HG03095 (cell line): Measurements from ENCODE around the gene TP53BP1.
"Not testable (repeated sequence)": the region's sequence is repeated elsewhere in the genome, so short reads cannot be mapped to it uniquely, and the experiment has no call there.

ENCODE experiments used
- ATAC-seq: cut with Tn5 transposase; IDR thresholded peaks from one replicate; pipeline ENCODE4 v1.9.1; 2021; ENCODE audit warnings: moderate library complexity; ENCODE audit not compliant: unreplicated experiment

Gene TP53BP1, protein sequence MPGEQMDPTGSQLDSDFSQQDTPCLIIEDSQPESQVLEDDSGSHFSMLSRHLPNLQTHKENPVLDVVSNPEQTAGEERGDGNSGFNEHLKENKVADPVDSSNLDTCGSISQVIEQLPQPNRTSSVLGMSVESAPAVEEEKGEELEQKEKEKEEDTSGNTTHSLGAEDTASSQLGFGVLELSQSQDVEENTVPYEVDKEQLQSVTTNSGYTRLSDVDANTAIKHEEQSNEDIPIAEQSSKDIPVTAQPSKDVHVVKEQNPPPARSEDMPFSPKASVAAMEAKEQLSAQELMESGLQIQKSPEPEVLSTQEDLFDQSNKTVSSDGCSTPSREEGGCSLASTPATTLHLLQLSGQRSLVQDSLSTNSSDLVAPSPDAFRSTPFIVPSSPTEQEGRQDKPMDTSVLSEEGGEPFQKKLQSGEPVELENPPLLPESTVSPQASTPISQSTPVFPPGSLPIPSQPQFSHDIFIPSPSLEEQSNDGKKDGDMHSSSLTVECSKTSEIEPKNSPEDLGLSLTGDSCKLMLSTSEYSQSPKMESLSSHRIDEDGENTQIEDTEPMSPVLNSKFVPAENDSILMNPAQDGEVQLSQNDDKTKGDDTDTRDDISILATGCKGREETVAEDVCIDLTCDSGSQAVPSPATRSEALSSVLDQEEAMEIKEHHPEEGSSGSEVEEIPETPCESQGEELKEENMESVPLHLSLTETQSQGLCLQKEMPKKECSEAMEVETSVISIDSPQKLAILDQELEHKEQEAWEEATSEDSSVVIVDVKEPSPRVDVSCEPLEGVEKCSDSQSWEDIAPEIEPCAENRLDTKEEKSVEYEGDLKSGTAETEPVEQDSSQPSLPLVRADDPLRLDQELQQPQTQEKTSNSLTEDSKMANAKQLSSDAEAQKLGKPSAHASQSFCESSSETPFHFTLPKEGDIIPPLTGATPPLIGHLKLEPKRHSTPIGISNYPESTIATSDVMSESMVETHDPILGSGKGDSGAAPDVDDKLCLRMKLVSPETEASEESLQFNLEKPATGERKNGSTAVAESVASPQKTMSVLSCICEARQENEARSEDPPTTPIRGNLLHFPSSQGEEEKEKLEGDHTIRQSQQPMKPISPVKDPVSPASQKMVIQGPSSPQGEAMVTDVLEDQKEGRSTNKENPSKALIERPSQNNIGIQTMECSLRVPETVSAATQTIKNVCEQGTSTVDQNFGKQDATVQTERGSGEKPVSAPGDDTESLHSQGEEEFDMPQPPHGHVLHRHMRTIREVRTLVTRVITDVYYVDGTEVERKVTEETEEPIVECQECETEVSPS (N-terminal part only)

DNA sequence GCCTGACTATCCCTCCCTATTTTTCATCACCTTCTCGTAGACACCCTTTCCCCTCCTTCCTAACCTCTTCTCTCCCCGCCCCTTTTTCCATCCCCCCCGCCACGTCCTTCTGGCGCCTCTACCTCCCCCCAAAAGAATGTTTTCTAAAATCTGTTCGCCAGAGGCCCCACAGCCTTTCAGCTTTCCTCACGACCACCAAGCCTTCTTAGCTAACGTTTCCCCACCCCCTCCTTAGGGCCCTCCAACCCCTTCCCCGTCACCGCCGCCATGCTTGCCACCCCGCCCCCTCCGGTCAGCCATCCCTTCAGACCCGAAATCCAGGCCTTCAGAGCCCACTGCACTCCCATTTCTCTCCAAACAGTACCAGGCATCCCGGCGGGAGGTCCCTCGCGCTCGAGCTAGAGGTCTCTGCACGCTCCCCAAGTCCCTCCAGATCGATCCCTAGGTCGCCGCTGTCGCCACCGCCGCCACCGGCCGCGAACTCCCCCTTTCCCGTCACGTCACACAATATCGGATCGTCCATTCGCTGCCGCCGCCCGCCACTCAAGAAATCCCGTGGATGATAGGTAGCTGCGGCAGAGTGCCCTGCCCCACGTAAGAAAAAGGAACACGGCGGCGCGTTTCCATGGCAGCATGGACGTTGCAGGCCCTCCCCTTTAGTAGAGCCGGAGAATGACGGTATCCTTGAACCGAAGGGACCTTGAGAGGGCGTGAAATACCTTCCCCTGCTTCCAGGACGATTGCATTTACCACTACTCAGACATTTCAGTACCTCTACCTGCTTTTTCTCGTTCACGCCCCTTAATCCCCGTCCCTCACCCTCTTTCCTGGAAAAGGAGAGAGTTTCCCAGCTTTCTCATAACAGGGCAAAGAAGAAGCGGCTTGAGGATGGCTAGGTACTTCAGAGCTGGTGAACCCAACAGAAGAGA is at the start of gene TP53BP1:
TP53BP1 (minus strand) TSS at position 484 of the 929 bp plus-strand sequence; CDS start at position 371, 113 bp downstream.
- peak; percentile 97 for ATAC-seq

DNA sequence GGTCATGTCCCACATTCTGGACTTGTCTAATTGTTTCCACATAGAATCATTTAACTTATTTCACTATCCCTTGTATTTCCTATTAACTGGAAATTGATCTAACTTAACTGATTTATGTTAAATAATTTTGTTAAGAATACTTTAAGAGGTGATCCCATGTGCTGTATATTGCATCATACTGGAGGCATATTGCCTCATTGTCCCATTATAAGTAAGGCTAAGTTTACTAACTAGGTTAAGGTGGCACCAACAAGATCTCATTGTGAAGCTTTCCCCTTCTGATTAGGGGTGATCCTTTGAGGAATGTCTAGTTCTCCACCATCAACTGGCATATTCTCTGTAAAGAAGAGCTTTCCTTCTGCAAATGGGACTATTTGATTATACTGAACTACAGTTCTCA is 48.8 kb upstream of the TP53BP1 start:
- ATAC-seq: no peak

DNA sequence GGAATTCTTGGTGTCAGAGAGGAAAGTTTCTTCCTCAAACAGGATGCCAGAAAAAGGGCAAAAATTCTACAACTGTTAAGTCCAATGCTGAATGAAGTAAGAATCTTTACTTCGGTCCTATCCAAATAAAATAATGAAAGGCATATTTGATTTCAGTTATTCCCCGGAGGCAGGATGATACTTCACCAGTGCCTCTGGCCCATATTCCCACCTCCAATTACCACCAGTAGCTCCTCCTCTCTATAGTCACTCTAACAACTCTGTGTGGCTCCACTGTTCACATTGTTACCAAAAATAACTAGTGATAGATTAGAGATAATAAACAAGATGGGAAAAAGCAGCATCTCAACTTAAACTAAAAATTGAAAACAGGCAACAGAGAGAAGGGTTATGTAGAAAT is 45.1 kb upstream of the TP53BP1 start:
- no peak for ATAC-seq

DNA sequence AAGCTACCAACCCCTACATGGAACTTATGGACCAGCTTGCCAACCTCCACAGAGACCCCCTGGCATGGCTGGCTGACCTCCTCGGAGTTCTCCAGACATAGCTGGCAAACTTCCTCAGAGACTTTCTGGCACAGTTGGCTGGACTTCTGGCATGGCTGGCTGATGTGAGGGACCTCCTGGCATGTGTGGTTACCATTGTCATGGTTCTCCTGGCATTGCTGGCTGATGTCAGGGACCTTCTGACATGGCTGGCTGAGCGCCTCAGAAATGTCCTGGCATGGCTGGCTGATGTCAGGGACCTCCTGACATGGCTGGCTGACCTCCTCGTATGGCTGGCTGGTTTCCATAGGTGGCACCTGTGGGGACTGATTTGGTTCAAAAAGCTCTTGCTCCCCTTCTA is 41.9 kb upstream of the TP53BP1 start:
- no peak for ATAC-seq

DNA sequence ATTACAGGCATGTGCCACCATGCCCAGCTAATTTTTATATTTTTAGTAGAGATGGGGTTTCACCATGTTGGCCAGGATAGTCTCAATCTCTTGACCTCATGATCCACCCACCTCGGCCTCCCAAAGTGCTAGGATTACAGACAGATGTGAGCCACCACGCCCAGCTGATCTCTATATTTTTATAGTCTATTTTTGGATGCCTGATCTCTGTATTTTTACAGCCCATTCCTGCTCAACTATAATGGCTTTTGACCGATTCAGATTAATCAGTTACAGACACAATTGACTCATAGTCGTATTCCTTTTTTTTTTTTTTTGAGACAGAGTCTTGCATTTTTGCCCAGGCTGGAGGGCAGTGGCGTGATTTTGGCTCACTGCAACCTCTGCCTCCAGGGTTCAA is 39.9 kb upstream of the TP53BP1 start:
- not testable (repeated sequence) for ATAC-seq

DNA sequence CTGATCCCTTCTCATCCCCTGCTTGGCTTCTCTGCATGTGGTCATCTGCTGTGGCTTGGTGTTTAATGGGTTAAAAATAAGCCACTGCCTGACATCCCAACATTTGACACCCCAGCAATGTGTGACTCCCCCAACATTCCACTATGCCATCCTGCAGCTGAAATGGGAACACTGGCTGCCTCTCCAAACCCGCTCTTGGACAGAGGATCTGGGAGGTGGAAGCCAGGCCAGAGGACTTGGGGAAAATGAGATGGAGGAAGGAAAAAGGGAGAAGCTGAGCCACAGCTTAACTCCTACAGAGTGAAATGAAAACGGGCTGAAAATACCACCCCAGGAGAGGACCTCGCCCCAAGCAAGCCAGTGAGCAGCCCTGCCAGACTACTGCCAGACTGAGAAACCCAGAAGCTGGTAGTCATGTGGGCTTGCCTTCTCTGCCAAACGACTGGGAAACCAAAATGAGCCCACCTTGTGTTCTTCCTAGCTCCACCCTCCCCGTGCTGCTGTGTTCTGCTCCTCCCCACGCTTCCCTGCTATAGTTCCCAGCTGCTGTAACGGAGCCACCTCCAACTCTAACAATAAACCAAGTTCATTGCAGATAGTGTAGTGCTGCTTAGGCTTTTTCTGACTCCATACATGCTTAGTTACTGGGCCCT is 38.2 kb upstream of the TP53BP1 start:
- no peak for ATAC-seq

DNA sequence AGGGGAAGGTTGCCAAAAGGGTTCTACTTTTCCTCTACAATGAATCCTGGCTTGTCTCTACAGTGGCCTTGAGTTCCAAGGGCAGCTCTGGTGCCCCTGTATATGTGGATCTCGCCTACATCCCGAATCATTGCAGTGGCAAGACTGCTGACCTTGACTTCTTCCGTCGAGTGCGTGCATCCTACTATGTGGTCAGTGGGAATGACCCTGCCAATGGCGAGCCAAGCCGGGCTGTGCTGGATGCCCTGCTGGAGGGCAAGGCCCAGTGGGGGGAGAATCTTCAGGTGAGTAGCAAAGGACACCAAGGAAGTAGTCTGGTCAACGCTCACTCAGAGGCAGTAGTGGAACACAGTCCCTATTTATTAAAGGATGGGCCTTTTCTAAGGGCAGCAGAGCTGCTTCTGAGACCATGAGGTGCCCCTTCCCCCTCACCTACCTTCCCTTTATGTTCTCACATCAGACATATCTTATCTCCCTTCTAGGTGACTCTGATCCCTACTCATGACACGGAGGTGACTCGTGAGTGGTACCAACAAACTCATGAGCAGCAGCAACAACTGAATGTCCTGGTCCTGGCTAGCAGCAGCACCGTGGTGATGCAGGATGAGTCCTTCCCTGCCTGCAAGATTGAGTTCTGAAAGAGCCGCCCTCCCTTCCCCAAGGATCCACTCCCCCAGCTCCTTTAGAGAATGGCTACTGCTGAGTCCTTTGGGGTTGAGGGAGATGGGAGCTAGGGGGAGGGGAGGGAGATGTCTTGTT is 36.8 kb upstream of the TP53BP1 start:
- ATAC-seq: no peak

DNA sequence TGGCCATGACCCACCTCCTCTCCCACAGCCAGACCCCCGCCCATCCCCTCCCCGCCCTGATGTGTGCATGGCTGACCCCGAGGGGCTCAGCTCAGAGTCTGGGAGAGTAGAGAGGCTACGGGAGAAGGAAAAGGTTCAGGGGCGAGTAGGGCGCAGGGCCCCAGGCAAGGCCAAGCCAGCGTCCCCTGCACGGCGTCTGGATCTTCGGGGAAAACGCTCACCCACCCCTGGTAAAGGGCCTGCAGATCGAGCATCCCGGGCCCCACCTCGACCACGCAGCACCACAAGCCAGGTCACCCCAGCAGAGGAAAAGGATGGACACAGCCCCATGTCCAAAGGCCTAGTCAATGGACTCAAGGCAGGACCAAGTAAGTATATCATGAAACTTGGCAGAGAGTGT is 36.2 kb upstream of the TP53BP1 start:
- no peak for ATAC-seq

DNA sequence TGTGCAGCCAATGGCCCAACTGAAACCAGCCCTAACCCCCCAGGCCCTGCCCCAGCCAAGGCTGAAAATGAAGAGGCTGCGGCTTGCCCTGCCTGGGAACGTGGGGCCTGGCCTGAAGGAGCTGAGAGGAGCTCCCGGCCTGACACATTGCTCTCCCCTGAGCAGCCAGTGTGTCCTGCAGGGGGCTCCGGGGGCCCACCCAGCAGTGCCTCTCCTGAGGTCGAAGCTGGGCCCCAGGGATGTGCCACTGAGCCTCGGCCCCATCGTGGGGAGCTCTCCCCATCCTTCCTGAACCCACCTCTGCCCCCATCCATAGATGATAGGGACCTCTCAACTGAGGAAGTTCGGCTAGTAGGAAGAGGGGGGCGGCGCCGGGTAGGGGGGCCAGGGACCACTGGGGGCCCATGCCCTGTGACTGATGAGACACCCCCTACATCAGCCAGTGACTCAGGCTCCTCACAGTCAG is 35.6 kb upstream of the TP53BP1 start:
- no peak for ATAC-seq

DNA sequence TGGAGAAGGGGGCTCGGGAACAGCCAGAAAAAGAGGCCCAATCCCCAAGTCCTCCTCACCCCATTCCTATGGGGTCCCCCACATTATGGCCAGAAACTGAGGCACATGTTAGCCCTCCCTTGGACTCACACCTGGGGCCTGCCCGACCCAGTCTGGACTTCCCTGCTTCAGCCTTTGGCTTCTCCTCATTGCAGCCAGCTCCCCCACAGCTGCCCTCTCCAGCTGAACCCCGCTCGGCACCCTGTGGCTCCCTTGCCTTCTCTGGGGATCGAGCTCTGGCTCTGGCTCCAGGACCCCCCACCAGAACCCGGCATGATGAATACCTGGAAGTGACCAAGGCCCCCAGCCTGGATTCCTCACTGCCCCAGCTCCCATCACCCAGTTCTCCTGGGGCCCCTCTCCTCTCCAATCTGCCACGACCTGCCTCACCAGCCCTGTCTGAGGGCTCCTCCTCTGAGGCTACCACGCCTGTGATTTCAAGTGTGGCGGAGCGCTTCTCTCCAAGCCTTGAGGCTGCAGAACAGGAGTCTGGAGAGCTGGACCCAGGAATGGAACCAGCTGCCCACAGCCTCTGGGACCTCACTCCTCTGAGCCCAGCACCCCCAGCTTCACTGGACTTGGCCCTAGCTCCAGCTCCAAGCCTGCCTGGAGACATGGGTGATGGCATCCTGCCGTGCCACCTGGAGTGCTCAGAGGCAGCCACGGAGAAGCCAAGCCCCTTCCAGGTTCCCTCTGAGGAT is 35.0 kb upstream of the TP53BP1 start:
- no peak for ATAC-seq

DNA sequence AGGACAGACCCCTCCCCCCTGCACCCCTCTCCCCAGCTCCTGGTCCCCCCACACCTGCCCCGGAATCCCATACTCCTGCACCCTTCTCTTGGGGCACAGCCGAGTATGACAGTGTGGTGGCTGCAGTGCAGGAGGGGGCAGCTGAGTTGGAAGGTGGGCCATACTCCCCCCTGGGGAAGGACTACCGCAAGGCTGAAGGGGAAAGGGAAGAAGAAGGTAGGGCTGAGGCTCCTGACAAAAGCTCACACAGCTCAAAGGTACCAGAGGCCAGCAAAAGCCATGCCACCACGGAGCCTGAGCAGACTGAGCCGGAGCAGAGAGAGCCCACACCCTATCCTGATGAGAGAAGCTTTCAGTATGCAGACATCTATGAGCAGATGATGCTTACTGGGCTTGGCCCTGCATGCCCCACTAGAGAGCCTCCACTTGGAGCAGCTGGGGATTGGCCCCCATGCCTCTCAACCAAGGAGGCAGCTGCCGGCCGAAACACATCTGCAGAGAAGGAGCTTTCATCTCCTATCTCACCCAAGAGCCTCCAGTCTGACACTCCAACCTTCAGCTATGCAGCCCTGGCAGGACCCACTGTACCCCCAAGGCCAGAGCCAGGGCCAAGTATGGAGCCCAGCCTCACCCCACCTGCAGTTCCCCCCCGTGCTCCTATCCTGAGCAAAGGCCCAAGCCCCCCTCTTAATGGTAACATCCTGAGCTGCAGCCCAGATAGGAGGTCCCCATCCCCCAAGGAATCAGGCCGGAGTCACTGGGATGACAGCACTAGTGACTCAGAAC is 34.3 kb upstream of the TP53BP1 start:
- no peak for ATAC-seq

DNA sequence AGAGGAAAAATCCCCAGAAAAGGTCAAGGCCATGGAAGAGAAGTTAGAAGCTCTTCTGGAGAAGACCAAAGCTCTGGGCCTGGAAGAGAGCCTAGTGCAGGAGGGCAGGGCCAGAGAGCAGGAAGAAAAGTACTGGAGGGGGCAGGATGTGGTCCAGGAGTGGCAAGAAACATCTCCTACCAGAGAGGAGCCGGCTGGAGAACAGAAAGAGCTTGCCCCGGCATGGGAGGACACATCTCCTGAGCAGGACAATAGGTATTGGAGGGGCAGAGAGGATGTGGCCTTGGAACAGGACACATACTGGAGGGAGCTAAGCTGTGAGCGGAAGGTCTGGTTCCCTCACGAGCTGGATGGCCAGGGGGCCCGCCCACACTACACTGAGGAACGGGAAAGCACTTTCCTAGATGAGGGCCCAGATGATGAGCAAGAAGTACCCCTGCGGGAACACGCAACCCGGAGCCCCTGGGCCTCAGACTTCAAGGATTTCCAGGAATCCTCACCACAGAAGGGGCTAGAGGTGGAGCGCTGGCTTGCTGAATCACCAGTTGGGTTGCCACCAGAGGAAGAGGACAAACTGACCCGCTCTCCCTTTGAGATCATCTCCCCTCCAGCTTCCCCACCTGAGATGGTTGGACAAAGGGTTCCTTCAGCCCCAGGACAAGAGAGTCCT is 33.4 kb upstream of the TP53BP1 start:
- no peak for ATAC-seq

DNA sequence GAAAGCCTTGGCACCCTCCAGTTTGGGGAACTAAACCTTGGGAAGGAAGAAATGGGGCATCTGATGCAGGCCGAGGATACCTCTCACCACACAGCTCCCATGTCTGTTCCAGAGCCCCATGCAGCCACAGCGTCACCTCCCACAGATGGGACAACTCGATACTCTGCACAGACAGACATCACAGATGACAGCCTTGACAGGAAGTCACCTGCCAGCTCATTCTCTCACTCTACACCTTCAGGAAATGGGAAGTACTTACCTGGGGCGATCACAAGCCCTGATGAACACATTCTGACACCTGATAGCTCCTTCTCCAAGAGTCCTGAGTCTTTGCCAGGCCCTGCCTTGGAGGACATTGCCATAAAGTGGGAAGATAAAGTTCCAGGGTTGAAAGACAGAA is 32.2 kb upstream of the TP53BP1 start:
- ATAC-seq: no peak

DNA sequence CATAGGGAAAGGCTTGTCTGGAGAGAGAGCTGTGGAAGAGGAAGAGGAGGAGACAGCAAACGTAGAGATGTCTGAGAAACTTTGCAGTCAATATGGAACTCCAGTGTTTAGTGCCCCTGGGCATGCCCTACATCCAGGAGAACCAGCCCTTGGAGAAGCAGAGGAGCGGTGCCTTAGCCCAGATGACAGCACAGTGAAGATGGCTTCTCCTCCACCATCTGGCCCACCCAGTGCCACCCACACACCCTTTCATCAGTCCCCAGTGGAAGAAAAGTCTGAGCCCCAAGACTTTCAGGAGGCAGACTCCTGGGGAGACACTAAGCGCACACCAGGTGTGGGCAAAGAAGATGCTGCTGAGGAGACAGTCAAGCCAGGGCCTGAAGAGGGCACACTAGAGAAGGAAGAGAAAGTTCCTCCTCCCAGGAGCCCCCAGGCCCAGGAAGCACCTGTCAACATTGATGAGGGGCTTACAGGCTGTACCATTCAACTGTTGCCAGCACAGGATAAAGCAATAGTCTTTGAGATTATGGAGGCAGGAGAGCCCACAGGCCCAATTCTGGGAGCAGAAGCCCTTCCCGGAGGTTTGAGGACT is 31.4 kb upstream of the TP53BP1 start:
- ATAC-seq: no peak

DNA sequence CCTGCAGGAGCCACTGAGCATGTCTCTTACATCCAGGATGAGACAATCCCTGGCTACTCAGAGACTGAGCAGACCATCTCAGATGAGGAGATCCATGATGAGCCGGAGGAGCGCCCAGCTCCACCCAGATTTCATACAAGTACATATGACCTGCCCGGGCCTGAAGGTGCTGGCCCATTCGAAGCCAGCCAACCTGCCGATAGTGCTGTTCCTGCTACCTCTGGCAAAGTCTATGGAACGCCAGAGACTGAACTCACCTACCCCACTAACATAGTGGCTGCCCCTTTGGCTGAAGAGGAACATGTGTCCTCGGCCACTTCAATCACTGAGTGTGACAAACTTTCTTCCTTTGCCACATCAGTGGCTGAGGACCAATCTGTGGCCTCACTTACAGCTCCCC is 30.7 kb upstream of the TP53BP1 start:
- ATAC-seq: no peak

DNA sequence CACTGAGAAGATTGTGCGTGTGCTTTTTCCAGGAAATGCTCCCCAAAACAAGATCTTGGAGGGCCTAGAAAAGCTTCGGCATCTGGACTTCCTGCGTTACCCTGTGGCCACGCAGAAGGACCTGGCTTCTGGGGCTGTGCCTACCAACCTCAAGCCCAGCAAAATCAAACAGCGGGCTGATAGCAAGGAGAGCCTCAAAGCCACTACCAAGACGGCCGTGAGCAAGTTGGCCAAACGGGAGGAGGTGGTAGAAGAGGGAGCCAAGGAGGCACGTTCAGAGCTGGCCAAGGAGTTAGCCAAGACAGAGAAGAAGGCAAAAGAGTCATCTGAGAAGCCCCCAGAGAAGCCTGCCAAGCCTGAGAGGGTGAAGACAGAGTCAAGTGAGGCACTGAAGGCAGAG is 29.3 kb upstream of the TP53BP1 start:
- ATAC-seq: no peak
